CD4-positive, alpha-beta T cell (primary cell): ENCODE data around the gene PTPRN2. TPM values are rescaled to one million over a fixed set of nuclear protein-coding genes. Genes with fewer than 3 reads are reported as not detected.

ENCODE experiments used
- ATAC-seq: fragments of 200-7000 bp; cut with Tn5 transposase; one replicate; pipeline ENCODE4 v1.10.0; 2022; ENCODE audit warnings: mild to moderate bottlenecking; ENCODE audit not compliant: poor library complexity
- CTCF ChIA-PET: fragments of 350-600 bp; sonication (Branson Sonifier 250); formaldehyde crosslinking; loops from one replicate; lab custom pipeline; 2021; ENCODE audit warnings: antibody characterized with exemption, inconsistent platforms; lab: Charles Lee
- POLR2A ChIA-PET: fragments of 350-600 bp; sonication (Branson Sonifier 250); formaldehyde crosslinking; loops from one replicate; lab custom pipeline; 2021; ENCODE audit warnings: antibody characterized with exemption, inconsistent platforms; lab: Charles Lee
- DNase-seq, 14 experiments: peaks; one replicate each; pipeline ENCODE4 v3.0.0-alpha.2; 2013 to 2020; ENCODE audit warnings: mixed read lengths in 2 of 14
- H3K27ac ChIP-seq, 2 donors: one replicate each; pipeline versions ENCODE4 v1.5.1 to v1.7.0; 2013; ENCODE audit warnings: low read length in 2 of 2, low read depth in 1 of 2, mild to moderate bottlenecking in 1 of 2
- H3K27me3 ChIP-seq, 2 experiments: 1 replicate in 1 of 2; 2 replicates in 1 of 2; pipeline versions ENCODE4 v1.6.1 to v1.7.0; 2013; ENCODE audit warnings: low read length in 2 of 2, control low read depth in 1 of 2, mild to moderate bottlenecking in 1 of 2, moderate library complexity in 1 of 2; ENCODE audit not compliant: insufficient read depth in 2 of 2, control insufficient read depth in 1 of 2
- H3K36me3 ChIP-seq: one replicate; pipeline ENCODE4 v1.6.1; 2013; ENCODE audit warnings: low read length, control low read depth; ENCODE audit not compliant: insufficient read depth
- H3K4me1 ChIP-seq: one replicate; pipeline ENCODE4 v1.6.1; 2013; ENCODE audit warnings: low read length, control low read depth; ENCODE audit not compliant: insufficient read depth
- H3K4me3 ChIP-seq: one replicate; pipeline ENCODE4 v1.5.1; 2013; ENCODE audit warnings: mild to moderate bottlenecking, low read length, moderate library complexity
- H3K9me3 ChIP-seq, 2 experiments: 1 replicate in 1 of 2; 2 replicates in 1 of 2; pipeline versions ENCODE4 v1.6.1 to v1.7.0; 2013; ENCODE audit warnings: low read length in 2 of 2, mild to moderate bottlenecking in 2 of 2, control low read depth in 1 of 2, moderate library complexity in 1 of 2; ENCODE audit not compliant: control insufficient read depth in 1 of 2, insufficient read depth in 1 of 2
- H3K27ac Mint-ChIP-seq: one replicate; pipeline ENCODE4 v1.8.0; 2020; ENCODE audit warnings: mixed read lengths
- H3K27me3 Mint-ChIP-seq: one replicate; pipeline ENCODE4 v1.8.0; 2021; ENCODE audit warnings: mixed read lengths
- H3K36me3 Mint-ChIP-seq: one replicate; pipeline ENCODE4 v1.8.0; 2021; ENCODE audit warnings: low read depth, mixed read lengths
- H3K4me1 Mint-ChIP-seq: one replicate; pipeline ENCODE4 v1.8.0; 2021; ENCODE audit warnings: low read depth, mixed read lengths
- H3K4me3 Mint-ChIP-seq: one replicate; pipeline ENCODE4 v1.8.0; 2020; ENCODE audit warnings: mild to moderate bottlenecking, mixed read lengths
- H3K9me3 Mint-ChIP-seq: one replicate; pipeline ENCODE4 v1.8.0; 2020; ENCODE audit warnings: mixed read lengths
- intact Hi-C, 2 experiments: fragments of 100-400 bp; cut with DNase I in 1 of 2; cut with micrococcal nuclease in 1 of 2; formaldehyde crosslinking; loops; one replicate each; pipeline versions ENCODE4 v1.15.1 to v1.9.0; 2023 to 2025; cut with DNase I, micrococcal nuclease
- total RNA-seq, 174 experiments: library from RNA in 2 of 174; stranded (reverse) in 2 of 174; gene quantifications; one replicate each; pipeline ENCODE4 v1.2.3 and lab custom pipeline; 2021 to 2026
- TF ChIP-seq, protein P1 (sequence below): fragments of 200-600 bp; IDR thresholded peaks from one replicate; pipeline ENCODE4 v1.8.0; 2022; ENCODE audit warnings: antibody characterized with exemption, mild to moderate bottlenecking

The PTPRN2 gene
- total RNA-seq, 2 experiments from 2014 or later, result 0.34 to 0.44 TPM

DNA sequence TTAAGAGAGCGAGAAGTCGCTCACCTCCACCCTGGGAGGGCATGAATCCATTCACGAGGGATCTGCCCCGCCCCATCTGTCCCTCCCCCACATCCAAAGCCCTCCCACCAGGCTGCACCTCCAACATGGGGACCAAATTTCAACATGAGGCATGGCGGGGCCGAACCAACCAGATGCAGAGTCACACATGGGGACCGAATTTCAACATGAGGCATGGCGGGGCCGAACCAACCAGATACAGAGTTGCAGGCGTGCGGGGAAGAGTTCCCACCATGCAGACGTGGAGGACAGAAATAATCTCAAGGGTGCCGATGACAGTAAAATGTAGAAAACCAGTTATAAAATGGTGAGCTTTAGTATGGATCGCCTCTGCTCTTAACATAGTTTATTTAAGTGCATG, 686.5 kb downstream of the PTPRN2 start:
- POLR2A ChIA-PET, result no interaction called here
- TF ChIP-seq, protein P1, sequence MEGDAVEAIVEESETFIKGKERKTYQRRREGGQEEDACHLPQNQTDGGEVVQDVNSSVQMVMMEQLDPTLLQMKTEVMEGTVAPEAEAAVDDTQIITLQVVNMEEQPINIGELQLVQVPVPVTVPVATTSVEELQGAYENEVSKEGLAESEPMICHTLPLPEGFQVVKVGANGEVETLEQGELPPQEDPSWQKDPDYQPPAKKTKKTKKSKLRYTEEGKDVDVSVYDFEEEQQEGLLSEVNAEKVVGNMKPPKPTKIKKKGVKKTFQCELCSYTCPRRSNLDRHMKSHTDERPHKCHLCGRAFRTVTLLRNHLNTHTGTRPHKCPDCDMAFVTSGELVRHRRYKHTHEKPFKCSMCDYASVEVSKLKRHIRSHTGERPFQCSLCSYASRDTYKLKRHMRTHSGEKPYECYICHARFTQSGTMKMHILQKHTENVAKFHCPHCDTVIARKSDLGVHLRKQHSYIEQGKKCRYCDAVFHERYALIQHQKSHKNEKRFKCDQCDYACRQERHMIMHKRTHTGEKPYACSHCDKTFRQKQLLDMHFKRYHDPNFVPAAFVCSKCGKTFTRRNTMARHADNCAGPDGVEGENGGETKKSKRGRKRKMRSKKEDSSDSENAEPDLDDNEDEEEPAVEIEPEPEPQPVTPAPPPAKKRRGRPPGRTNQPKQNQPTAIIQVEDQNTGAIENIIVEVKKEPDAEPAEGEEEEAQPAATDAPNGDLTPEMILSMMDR, result no peak
- no peak overlapping the region for H3K4me3 ChIP-seq
- Mint-ChIP-seq H3K27ac (no peak overlapping the region), H3K9me3 (no peaks in the 10 kb centered on the region), H3K4me1 (peaks cover 17% of the 10 kb centered on the region), H3K27me3 (no peaks in the 10 kb centered on the region), H3K4me3 (no peak overlapping the region), H3K36me3 (no peaks in the 10 kb centered on the region)
- peaks cover 0 to 10% of the 10 kb centered on the region in 2 experiments for H3K9me3 ChIP-seq
- H3K36me3 ChIP-seq, result no peaks in the 10 kb centered on the region
- no peak overlapping the region for H3K27ac ChIP-seq
- CTCF ChIA-PET, result no interaction called here
- ATAC-seq, result no peak
- H3K4me1 ChIP-seq, result no peaks in the 10 kb centered on the region
- intact Hi-C loops, result no loop called here
- DNase-seq, result no peak
- H3K27me3 ChIP-seq, result no peaks in the 10 kb centered on the region

DNA sequence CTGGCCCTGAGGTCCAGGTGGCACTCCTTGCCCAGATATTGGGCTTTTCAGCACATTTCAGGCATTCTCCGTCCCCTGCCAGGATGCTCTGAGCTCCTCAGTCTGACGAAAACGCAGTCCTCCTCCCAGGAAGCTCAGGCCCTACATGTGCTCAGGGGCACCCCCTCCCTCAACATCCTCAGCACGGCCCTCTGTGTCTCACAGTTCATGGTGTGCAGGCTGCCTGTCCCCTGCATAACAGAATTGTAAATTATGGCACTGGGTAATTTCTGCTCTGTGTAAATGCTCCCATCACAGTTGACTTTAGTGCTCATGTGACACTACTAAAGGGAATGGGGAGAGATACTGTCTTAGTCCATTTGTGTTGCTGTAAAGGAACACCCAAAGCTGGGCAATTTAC, 687.1 kb downstream of the PTPRN2 start:
- H3K27ac Mint-ChIP-seq, result no peak overlapping the region
- CTCF ChIA-PET, result no interaction called here

DNA sequence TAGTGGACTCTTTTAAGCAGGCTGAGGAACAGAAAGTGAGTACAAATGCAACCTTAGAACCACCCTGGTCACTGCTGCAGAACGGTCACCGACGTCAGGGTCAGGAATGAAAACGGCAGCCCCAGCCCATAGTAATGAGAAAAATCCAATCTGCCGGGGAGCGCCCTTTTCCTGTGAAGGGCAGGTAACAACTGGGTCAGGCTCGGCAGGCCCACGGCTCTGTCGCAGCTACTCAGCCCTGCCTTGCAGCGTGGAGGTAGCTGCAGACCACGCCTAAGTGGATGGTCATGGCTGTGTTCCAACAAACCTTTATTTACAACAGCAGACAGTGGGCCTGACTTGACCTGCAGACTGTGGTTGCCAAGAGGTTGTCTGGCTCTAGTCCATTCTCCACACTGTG, 687.6 kb downstream of the PTPRN2 start:
- CTCF ChIA-PET, result no interaction called here
- intact Hi-C loops, result no loop called here
- no peak for DNase-seq

More for the DNA sequence above, 687.1 kb downstream of the PTPRN2 start:
- H3K27me3 Mint-ChIP-seq, result no peaks in the 10 kb centered on the region
- no peaks in the 10 kb centered on the region for H3K36me3 Mint-ChIP-seq
- POLR2A ChIA-PET, result no interaction called here
- Histone ChIP-seq H3K9me3 (peaks cover 0 to 10% of the 10 kb centered on the region in 2 experiments), H3K4me3 (no peak overlapping the region), H3K4me1 (no peaks in the 10 kb centered on the region), H3K36me3 (no peaks in the 10 kb centered on the region), H3K27ac (no peak overlapping the region), H3K27me3 (peaks cover 0 to 2% of the 10 kb centered on the region in 2 experiments)
- peaks cover 17% of the 10 kb centered on the region for H3K4me1 Mint-ChIP-seq
- ATAC-seq (no peak), DNase-seq (no peak)
- TF ChIP-seq, protein P1, result no peak
- intact Hi-C loops, result no loop called here
- no peaks in the 10 kb centered on the region for H3K9me3 Mint-ChIP-seq
- no peak overlapping the region for H3K4me3 Mint-ChIP-seq

More for the DNA sequence above, 687.6 kb downstream of the PTPRN2 start:
- no peak overlapping the region for H3K27ac Mint-ChIP-seq
- POLR2A ChIA-PET, result no interaction called here
- Histone ChIP-seq H3K4me3 (no peak overlapping the region), H3K27me3 (peaks cover 0 to 2% of the 10 kb centered on the region in 2 experiments), H3K27ac (no peak overlapping the region), H3K9me3 (peaks cover 0 to 10% of the 10 kb centered on the region in 2 experiments), H3K36me3 (no peaks in the 10 kb centered on the region), H3K4me1 (no peaks in the 10 kb centered on the region)
- no peaks in the 10 kb centered on the region for H3K36me3 Mint-ChIP-seq
- TF ChIP-seq, protein P1, result no peak
- H3K4me3 Mint-ChIP-seq, result no peak overlapping the region
- ATAC-seq, result no peak
- H3K9me3 Mint-ChIP-seq, result no peaks in the 10 kb centered on the region
- H3K27me3 Mint-ChIP-seq, result no peaks in the 10 kb centered on the region
- H3K4me1 Mint-ChIP-seq, result peaks cover 15% of the 10 kb centered on the region
